Panc1 (cell line): ENCODE results near the gene PLB1. TPM values are rescaled to one million over a fixed set of nuclear protein-coding genes. Genes with fewer than 3 reads are reported as not detected.

Experiments used
- ATAC-seq: fragments of 200-7000 bp; cut with Tn5 transposase; 2 replicates; pipeline ENCODE4 v1.9.1; 2020; ENCODE audit warnings: mild to moderate bottlenecking, moderate library complexity
- BruUV-seq: library from RNA; stranded (reverse); fragments of 400-500 nt; replicated peaks from 2 replicates; lab custom pipeline; 2021; lab: Mats Ljungman, UMichigan
- CTCF ChIA-PET: fragments of 300-600 bp; sonication (Branson Sonifier 250); formaldehyde crosslinking; loops from one replicate; lab custom pipeline; 2022; ENCODE audit warnings: antibody characterized with exemption; lab: Charles Lee
- POLR2A ChIA-PET: fragments of 300-600 bp; sonication (Branson Sonifier 250); formaldehyde crosslinking; loops from one replicate; lab custom pipeline; 2022; ENCODE audit warnings: antibody characterized with exemption; lab: Charles Lee
- DNase-seq: peaks from one replicate; pipeline ENCODE4 v3.0.0-alpha.2; 2010; ENCODE audit warnings: low read depth, low spot score
- H3K27ac ChIP-seq: 2 replicates; pipeline ENCODE4 v1.5.1; 2011; ENCODE audit warnings: mild to moderate bottlenecking, low read length, inconsistent platforms
- H3K27me3 ChIP-seq: fragments of 200-500 bp; sonication (Bioruptor generic); 2 replicates; pipeline ENCODE4 v1.6.0; 2014; ENCODE audit warnings: low read length, inconsistent platforms; ENCODE audit not compliant: control insufficient read depth, insufficient read depth
- H3K36me3 ChIP-seq: fragments of 200-500 bp; sonication (Bioruptor generic); 2 replicates; pipeline ENCODE4 v1.5.1; 2014; ENCODE audit warnings: inconsistent platforms, mild to moderate bottlenecking, low read length, moderate library complexity; ENCODE audit not compliant: control insufficient read depth, insufficient read depth
- H3K4me1 ChIP-seq: 2 replicates; pipeline ENCODE4 v1.5.1; 2011; ENCODE audit warnings: inconsistent platforms, mild to moderate bottlenecking, low read length, moderate library complexity; ENCODE audit not compliant: control insufficient read depth, insufficient read depth
- H3K4me3 ChIP-seq, 2 experiments: 2 replicates each; pipeline ENCODE4 v1.5.1; 2011 to 2012; ENCODE audit warnings: low read depth in 2 of 2, low read length in 2 of 2, mild to moderate bottlenecking in 2 of 2, inconsistent platforms in 1 of 2, moderate library complexity in 1 of 2
- H3K9me3 ChIP-seq: fragments of 200-500 bp; sonication (Bioruptor generic); 2 replicates; pipeline ENCODE4 v1.5.1; 2014; ENCODE audit warnings: low read depth, mild to moderate bottlenecking, inconsistent platforms, low read length, moderate library complexity; ENCODE audit not compliant: control insufficient read depth, insufficient read depth
- CTCF ChIP-seq: fragments of 450-650 bp; IDR thresholded peaks from 2 replicates; pipeline ENCODE4 v1.5.1; 2017; ENCODE audit warnings: mild to moderate bottlenecking
- POLR2AphosphoS5 ChIP-seq: IDR thresholded peaks from 2 replicates; pipeline ENCODE4 v1.6.1; 2012; ENCODE audit warnings: mild to moderate bottlenecking, low read depth, low read length, moderate library complexity
- REST ChIP-seq, 2 experiments: IDR thresholded peaks; 2 replicates each; pipeline ENCODE4 v1.6.1; 2011 to 2012; ENCODE audit warnings: low read depth in 2 of 2, control low read depth in 1 of 2, low read length in 1 of 2, mild to moderate bottlenecking in 1 of 2, moderate library complexity in 1 of 2; ENCODE audit not compliant: insufficient read depth in 1 of 2
- SIN3A ChIP-seq: IDR thresholded peaks from 2 replicates; pipeline ENCODE4 v1.6.1; 2012; ENCODE audit warnings: low read depth, mild to moderate bottlenecking, low read length, moderate library complexity, borderline replicate concordance; ENCODE audit not compliant: insufficient read depth
- TCF7L2 ChIP-seq: IDR thresholded peaks from 2 replicates; pipeline ENCODE4 v1.6.1; 2011; ENCODE audit warnings: mild to moderate bottlenecking, low read depth, low read length, inconsistent platforms
- in situ Hi-C: cut with HindIII; loops from 2 replicates; pipeline ENCODE4 v1.10.0; 2016; ENCODE audit warnings: low sequenced_read_pairs, low pct_unique_long_range_greater_than_20kb
- intact Hi-C: fragments of 100-400 bp; cut with micrococcal nuclease; formaldehyde crosslinking; loops from one replicate; pipeline ENCODE4 v1.10.0; 2022; ENCODE audit not compliant: unreplicated experiment
- total RNA-seq: library from RNA; stranded (reverse); gene quantifications from one replicate; pipeline ENCODE4 v1.2.1, GENCODE V29; 2021; ENCODE audit not compliant: unreplicated experiment

PLB1 gene
- total RNA-seq, 1 experiment from 2014 or later, result 0.80 TPM

- ATAC-seq (no peak), DNase-seq (no peak)
- H3K27me3 ChIP-seq, result no peaks in the 10 kb centered on the region
- in situ Hi-C loops (no loop called here), intact Hi-C loops (no loop called here)
- CTCF ChIA-PET, result no interaction called here
- BruUV-seq, result no TSS peak
- no peaks in the 10 kb centered on the region for H3K36me3 ChIP-seq
- no peaks in the 10 kb centered on the region for H3K4me1 ChIP-seq
- POLR2A ChIA-PET, result no interaction called here
- H3K4me3 ChIP-seq, result no peak overlapping the region
- no peaks in the 10 kb centered on the region for H3K9me3 ChIP-seq
- TF ChIP-seq REST (IDR thresholded peaks at IDR 0.05; ENCODE audit: insufficient read depth in 1 of 2, low read depth in 2 of 2, low read length in 1 of 2) (no peak), SIN3A (no peak), POLR2AphosphoS5 (no peak), CTCF (no peak), TCF7L2 (no peak)
- no peak overlapping the region for H3K27ac ChIP-seq
These were observed 146.9 kb downstream of the PLB1 start for GRCh38 chr2:28642796-28643195.

GRCh38 chr2:28643327-28643726 lies 147.5 kb downstream of the PLB1 start:
- Histone ChIP-seq H3K27me3 (no peaks in the 10 kb centered on the region), H3K27ac (no peak overlapping the region), H3K9me3 (no peaks in the 10 kb centered on the region), H3K36me3 (no peaks in the 10 kb centered on the region), H3K4me1 (no peaks in the 10 kb centered on the region), H3K4me3 (no peak overlapping the region)
- BruUV-seq, result no TSS peak
- CTCF ChIA-PET, result no interaction called here
- in situ Hi-C loops (no loop called here), intact Hi-C loops (no loop called here)
- DNase-seq, result no peak
- TF ChIP-seq SIN3A (no peak), POLR2AphosphoS5 (no peak), CTCF (no peak), TCF7L2 (no peak), REST (IDR thresholded peaks at IDR 0.05; ENCODE audit: insufficient read depth in 1 of 2, low read depth in 2 of 2, low read length in 1 of 2) (no peak)
- no peak for ATAC-seq
- POLR2A ChIA-PET, result no interaction called here
